IMR-90 (cell line): ENCODE data around the gene TNFRSF18. TPM values are rescaled to one million over a fixed set of nuclear protein-coding genes. Genes with fewer than 3 reads are reported as not detected.

ENCODE experiments used
- ATAC-seq: fragments of 200-7000 bp; cut with Tn5 transposase; 2 replicates; pipeline ENCODE4 v1.9.1; 2020; ENCODE audit warnings: low read depth, mild to moderate bottlenecking, moderate library complexity
- BruUV-seq: library from RNA; stranded (reverse); fragments of 400-500 nt; replicated peaks from 2 replicates; lab custom pipeline; 2021; lab: Mats Ljungman, UMichigan
- CTCF ChIA-PET: fragments of 300-600 bp; formaldehyde crosslinking; extraction: SDS; loops from one replicate; lab custom pipeline; 2021; ENCODE audit warnings: antibody characterized with exemption; lab: Yijun Ruan, JAX
- POLR2A ChIA-PET: fragments of 300-600 bp; sonication (Branson Sonifier 250); formaldehyde crosslinking; loops from one replicate; lab custom pipeline; 2022; ENCODE audit warnings: antibody characterized with exemption; ENCODE audit not compliant: unreplicated experiment; lab: Charles Lee
- DNase-seq: peaks from one replicate; pipeline ENCODE4 v3.0.0; 2013
- H2AFZ ChIP-seq: replicated peaks from 2 replicates; pipeline ENCODE3; 2013; ENCODE audit warnings: low read length, mild to moderate bottlenecking; ENCODE audit not compliant: poor library complexity
- H2AK5ac ChIP-seq: 2 replicates; pipeline ENCODE4 v1.6.1; 2013; ENCODE audit warnings: low read depth, low read length, inconsistent platforms
- H2AK9ac ChIP-seq: replicated peaks from 2 replicates; pipeline ENCODE3; 2013; ENCODE audit warnings: mild to moderate bottlenecking, low read depth, low read length, moderate library complexity; ENCODE audit not compliant: poor library complexity
- H2BK120ac ChIP-seq: 2 replicates; pipeline ENCODE4 v1.6.1; 2013; ENCODE audit warnings: low read depth, low read length, inconsistent platforms
- H2BK15ac ChIP-seq: 3 replicates; pipeline ENCODE4 v1.6.1; 2013; ENCODE audit warnings: low read depth, low read length, inconsistent platforms
- H2BK20ac ChIP-seq: 2 replicates; pipeline ENCODE4 v1.6.1; 2013; ENCODE audit warnings: low read depth, mild to moderate bottlenecking, inconsistent platforms, low read length, moderate library complexity
- H2BK5ac ChIP-seq: 2 replicates; pipeline ENCODE4 v1.6.1; 2013; ENCODE audit warnings: mild to moderate bottlenecking, low read depth, low read length, inconsistent platforms; ENCODE audit not compliant: poor library complexity, severe bottlenecking
- H3K14ac ChIP-seq: replicated peaks from 2 replicates; pipeline ENCODE4 v1.6.1; 2013; ENCODE audit warnings: low read depth, low read length, inconsistent platforms
- H3K18ac ChIP-seq: 2 replicates; pipeline ENCODE4 v1.6.1; 2013; ENCODE audit warnings: low read depth, low read length, control low read depth
- H3K23ac ChIP-seq: 2 replicates; pipeline ENCODE4 v1.6.1; 2013; ENCODE audit warnings: low read depth, low read length, inconsistent platforms
- H3K27ac ChIP-seq: 2 replicates; pipeline ENCODE4 v1.5.1; 2013; ENCODE audit warnings: mild to moderate bottlenecking, control low read depth, low read length; ENCODE audit not compliant: insufficient read depth
- H3K27me3 ChIP-seq: 2 replicates; pipeline ENCODE4 v1.6.1; 2013; ENCODE audit warnings: low read length; ENCODE audit not compliant: control insufficient read depth, insufficient read depth
- H3K36me3 ChIP-seq: 2 replicates; pipeline ENCODE4 v1.6.1; 2013; ENCODE audit warnings: low read length, mixed read lengths; ENCODE audit not compliant: control insufficient read depth, insufficient read depth
- H3K4ac ChIP-seq: 2 replicates; pipeline ENCODE4 v1.6.1; 2013; ENCODE audit warnings: low read depth, low read length, inconsistent platforms
- H3K4me1 ChIP-seq: 2 replicates; pipeline ENCODE4 v1.6.1; 2013; ENCODE audit warnings: low read length, mixed read lengths; ENCODE audit not compliant: control insufficient read depth, insufficient read depth
- H3K4me2 ChIP-seq: 2 replicates; pipeline ENCODE4 v1.6.1; 2013; ENCODE audit warnings: low read depth, mild to moderate bottlenecking, control low read depth, low read length, moderate library complexity
- H3K4me3 ChIP-seq: 2 replicates; pipeline ENCODE4 v1.5.1; 2013; ENCODE audit warnings: low read depth, mild to moderate bottlenecking, control low read depth, low read length, moderate library complexity; ENCODE audit not compliant: insufficient read depth
- H3K56ac ChIP-seq: 2 replicates; pipeline ENCODE4 v1.6.1; 2013; ENCODE audit warnings: low read length, inconsistent platforms; ENCODE audit not compliant: insufficient read depth; ENCODE audit errors: extremely low read depth
- H3K79me1 ChIP-seq, 2 experiments: 2 replicates each; pipeline ENCODE4 v1.6.1; 2013; ENCODE audit warnings: low read length in 2 of 2, inconsistent platforms in 1 of 2, low read depth in 1 of 2
- H3K9ac ChIP-seq: 2 replicates; pipeline ENCODE4 v1.6.1; 2013; ENCODE audit warnings: low read depth, low read length, control low read depth
- H3K9me1 ChIP-seq: 2 replicates; pipeline ENCODE4 v1.6.1; 2013; ENCODE audit warnings: low read length, inconsistent platforms; ENCODE audit not compliant: insufficient read depth
- H3K9me3 ChIP-seq: 2 replicates; pipeline ENCODE4 v1.6.1; 2013; ENCODE audit warnings: low read length; ENCODE audit not compliant: control insufficient read depth, insufficient read depth
- H4K20me1 ChIP-seq: 2 replicates; pipeline ENCODE4 v1.6.1; 2013; ENCODE audit warnings: low read length, inconsistent platforms; ENCODE audit not compliant: insufficient read depth
- H4K5ac ChIP-seq: 2 replicates; pipeline ENCODE4 v1.6.1; 2013; ENCODE audit warnings: mild to moderate bottlenecking, low read depth, low read length, control low read depth
- H4K8ac ChIP-seq, 2 experiments: 2 replicates each; pipeline ENCODE4 v1.6.1; 2013; ENCODE audit warnings: low read depth in 2 of 2, low read length in 2 of 2, control low read depth in 1 of 2, inconsistent platforms in 1 of 2
- H4K91ac ChIP-seq: 2 replicates; pipeline ENCODE4 v1.6.1; 2013; ENCODE audit warnings: low read depth, low read length, inconsistent platforms; ENCODE audit not compliant: insufficient read depth
- BHLHE40 ChIP-seq: fragments of 150-350 bp; IDR thresholded peaks from 2 replicates; pipeline ENCODE4 v1.6.1; 2016; ENCODE audit warnings: mild to moderate bottlenecking, low read depth, low read length
- CEBPB ChIP-seq: IDR thresholded peaks from 2 replicates; pipeline ENCODE4 v1.6.1; 2012; ENCODE audit warnings: low read depth, low read length, improper control_type of control experiment
- CHD1 ChIP-seq: IDR thresholded peaks from 2 replicates; pipeline ENCODE4 v1.6.1; 2012; ENCODE audit warnings: low read depth, low read length, improper control_type of control experiment
- CTCF ChIP-seq: conservative IDR thresholded peaks from 2 replicates; pipeline ENCODE4 v1.5.1; 2012; ENCODE audit warnings: mild to moderate bottlenecking, low read depth, low read length, improper control_type of control experiment
- MAFK ChIP-seq: IDR thresholded peaks from 2 replicates; pipeline ENCODE4 v1.6.1; 2012; ENCODE audit warnings: low read depth, low read length, improper control_type of control experiment
- MAZ ChIP-seq: IDR thresholded peaks from 2 replicates; pipeline ENCODE4 v1.6.1; 2012; ENCODE audit warnings: low read depth, mild to moderate bottlenecking, low read length, improper control_type of control experiment, moderate library complexity, borderline replicate concordance
- MXI1 ChIP-seq: IDR thresholded peaks from 2 replicates; pipeline ENCODE4 v1.6.1; 2012; ENCODE audit warnings: low read depth, mild to moderate bottlenecking, low read length, moderate library complexity, borderline replicate concordance
- RAD21 ChIP-seq: IDR thresholded peaks from 2 replicates; pipeline ENCODE4 v1.6.1; 2012; ENCODE audit warnings: low read length, improper control_type of control experiment
- RCOR1 ChIP-seq: IDR thresholded peaks from 2 replicates; pipeline ENCODE4 v1.6.1; 2012; ENCODE audit warnings: mild to moderate bottlenecking, low read length, improper control_type of control experiment; ENCODE audit not compliant: insufficient replicate concordance
- RFX5 ChIP-seq: IDR thresholded peaks from 2 replicates; pipeline ENCODE4 v1.8.0; 2012; ENCODE audit warnings: low read depth, mild to moderate bottlenecking, low read length, moderate library complexity
- SMC3 ChIP-seq: fragments of 150-350 bp; IDR thresholded peaks from 2 replicates; pipeline ENCODE4 v1.6.1; 2016; ENCODE audit warnings: low read depth, mild to moderate bottlenecking, antibody characterized with exemption, low read length, moderate library complexity
- WGBS, 2 experiments: methylation state at CpG; one replicate each; pipeline versions ENCODE4 v1.1.5 to v1.1.7; 2013; ENCODE audit warnings: missing lambda C conversion rate in 2 of 2; ENCODE audit not compliant: insufficient read length in 1 of 2; ENCODE audit errors: extremely low coverage in 2 of 2; 5-methylcytosine and 5-hydroxymethylcytosine counted together
- dilution Hi-C: fragments of 300-500 bp; cut with HindIII; formaldehyde crosslinking; loops from one replicate; pipeline ENCODE4 v1.14.3; 2018; ENCODE audit warnings: low sequenced_read_pairs; ENCODE audit not compliant: unreplicated experiment
- in situ Hi-C: fragments of 300-500 bp; cut with MboI; formaldehyde crosslinking; loops from 3 replicates; pipeline ENCODE4 v1.14.3; 2019; ENCODE audit warnings: low sequenced_read_pairs, inconsistent platforms, mixed read lengths
- intact Hi-C: fragments of 100-400 bp; cut with micrococcal nuclease; formaldehyde crosslinking; loops from 2 replicates; pipeline ENCODE4 v1.10.0; 2022
- polyA plus RNA-seq, 3 experiments: library from polyadenylated mRNA; depleted of rRNA; stranded (reverse); fragments of >200 nt; gene quantifications; 2 replicates each; pipeline ENCODE4 v1.2.3, GENCODE V29; 2012; ENCODE audit warnings: low replicate concordance in 1 of 3
- total RNA-seq: library from RNA; depleted of rRNA; stranded (reverse); fragments of >200 nt; gene quantifications from 2 replicates; pipeline ENCODE4 v1.2.3, GENCODE V29; 2012
- TF ChIP-seq, protein P1 (sequence below): fragments of 150-350 bp; IDR thresholded peaks from 2 replicates; pipeline ENCODE4 v1.6.1; 2017; ENCODE audit warnings: mild to moderate bottlenecking, antibody characterized with exemption, low read length, low read depth

TNFRSF18 gene
- total and polyA plus RNA-seq, 2 of the 4 experiments (the other 2 are of a cell fraction), result 0.18 to 1.0 TPM

- Histone ChIP-seq H3K4me3 (no peak overlapping the region), H4K5ac (no peak overlapping the region), H3K27ac (no peak overlapping the region), H4K20me1 (no peaks in the 10 kb centered on the region), H3K4me1 (no peaks in the 10 kb centered on the region), H3K9ac (no peak overlapping the region), H3K18ac (no peak overlapping the region), H3K27me3 (peaks cover 33% of the 10 kb centered on the region), H2AK5ac (no peak overlapping the region), H3K36me3 (no peaks in the 10 kb centered on the region), H3K9me3 (peaks cover 6% of the 10 kb centered on the region), H2BK20ac (no peak overlapping the region), H3K14ac (no peak overlapping the region), H2AK9ac (no peak overlapping the region), H4K8ac (no peak overlapping the region), H4K91ac (no peak overlapping the region), H3K4me2 (no peak overlapping the region), H2AFZ (no peak overlapping the region), H2BK5ac (no peak overlapping the region), H2BK15ac (no peak overlapping the region), H2BK120ac (no peak overlapping the region), H3K4ac (no peak overlapping the region), H3K23ac (no peak overlapping the region), H3K56ac (no peak overlapping the region), H3K9me1 (no peaks in the 10 kb centered on the region), H3K79me1 (no peaks in the 10 kb centered on the region)
- in situ Hi-C loops (no loop called here), intact Hi-C loops (no loop called here), dilution Hi-C loops (no loop called here)
- POLR2A ChIA-PET, result no interaction called here
- TF ChIP-seq BHLHE40 (no peak), CTCF (no peak), CEBPB (no peak), MAZ (no peak), MXI1 (no peak), RAD21 (no peak), SMC3 (no peak), MAFK (no peak), RCOR1 (no peak), CHD1 (no peak), RFX5 (no peak)
- TF ChIP-seq, protein P1, sequence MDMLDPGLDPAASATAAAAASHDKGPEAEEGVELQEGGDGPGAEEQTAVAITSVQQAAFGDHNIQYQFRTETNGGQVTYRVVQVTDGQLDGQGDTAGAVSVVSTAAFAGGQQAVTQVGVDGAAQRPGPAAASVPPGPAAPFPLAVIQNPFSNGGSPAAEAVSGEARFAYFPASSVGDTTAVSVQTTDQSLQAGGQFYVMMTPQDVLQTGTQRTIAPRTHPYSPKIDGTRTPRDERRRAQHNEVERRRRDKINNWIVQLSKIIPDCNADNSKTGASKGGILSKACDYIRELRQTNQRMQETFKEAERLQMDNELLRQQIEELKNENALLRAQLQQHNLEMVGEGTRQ, result no peak
- WGBS, 2 experiments, result 86% methylated on average over 23 of the region's 32 CpGs; no CpG with 5 or more reads in 1 of the 2 experiments
- no TSS peak for BruUV-seq
- DNase-seq (no peak), ATAC-seq (no peak)
- CTCF ChIA-PET, result no interaction called here
Observed at GRCh38 chr1:1178794-1179331, 27.5 kb downstream of the TNFRSF18 start.
